ENCODE data around the gene HMGCS1.

HMGCS1 gene

DNA sequence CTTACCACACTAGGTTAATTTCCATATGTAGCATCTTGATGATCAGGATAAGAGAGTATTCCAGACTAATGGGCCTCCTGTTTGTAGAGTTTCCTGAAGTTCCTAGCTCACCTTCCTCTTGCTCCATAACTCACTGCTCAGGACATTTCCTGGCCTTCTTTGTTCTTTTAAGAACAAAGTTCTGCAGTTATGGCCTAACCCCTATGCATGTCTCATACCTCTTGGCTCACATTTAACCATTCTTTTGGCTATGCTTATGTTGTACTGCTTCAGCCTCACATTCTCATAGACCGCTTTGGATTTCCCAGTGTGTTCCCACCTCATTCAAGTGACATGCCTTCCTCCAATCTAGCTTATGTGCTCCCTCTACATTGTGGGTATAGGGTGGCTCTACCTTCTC lies 40.5 kb upstream of the HMGCS1 start:
- TF ChIP-seq, protein P1, sequence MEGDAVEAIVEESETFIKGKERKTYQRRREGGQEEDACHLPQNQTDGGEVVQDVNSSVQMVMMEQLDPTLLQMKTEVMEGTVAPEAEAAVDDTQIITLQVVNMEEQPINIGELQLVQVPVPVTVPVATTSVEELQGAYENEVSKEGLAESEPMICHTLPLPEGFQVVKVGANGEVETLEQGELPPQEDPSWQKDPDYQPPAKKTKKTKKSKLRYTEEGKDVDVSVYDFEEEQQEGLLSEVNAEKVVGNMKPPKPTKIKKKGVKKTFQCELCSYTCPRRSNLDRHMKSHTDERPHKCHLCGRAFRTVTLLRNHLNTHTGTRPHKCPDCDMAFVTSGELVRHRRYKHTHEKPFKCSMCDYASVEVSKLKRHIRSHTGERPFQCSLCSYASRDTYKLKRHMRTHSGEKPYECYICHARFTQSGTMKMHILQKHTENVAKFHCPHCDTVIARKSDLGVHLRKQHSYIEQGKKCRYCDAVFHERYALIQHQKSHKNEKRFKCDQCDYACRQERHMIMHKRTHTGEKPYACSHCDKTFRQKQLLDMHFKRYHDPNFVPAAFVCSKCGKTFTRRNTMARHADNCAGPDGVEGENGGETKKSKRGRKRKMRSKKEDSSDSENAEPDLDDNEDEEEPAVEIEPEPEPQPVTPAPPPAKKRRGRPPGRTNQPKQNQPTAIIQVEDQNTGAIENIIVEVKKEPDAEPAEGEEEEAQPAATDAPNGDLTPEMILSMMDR (IDR thresholded peaks at IDR 0.05; ENCODE audit: low read depth, low read length, missing control alignments), result no peak
- H3K4me3 ChIP-seq (replicated peaks; ENCODE audit: low read depth, low read length), result no peak overlapping the region
- no peak for DNase-seq (ENCODE audit: extremely low read depth, low read depth)

DNA sequence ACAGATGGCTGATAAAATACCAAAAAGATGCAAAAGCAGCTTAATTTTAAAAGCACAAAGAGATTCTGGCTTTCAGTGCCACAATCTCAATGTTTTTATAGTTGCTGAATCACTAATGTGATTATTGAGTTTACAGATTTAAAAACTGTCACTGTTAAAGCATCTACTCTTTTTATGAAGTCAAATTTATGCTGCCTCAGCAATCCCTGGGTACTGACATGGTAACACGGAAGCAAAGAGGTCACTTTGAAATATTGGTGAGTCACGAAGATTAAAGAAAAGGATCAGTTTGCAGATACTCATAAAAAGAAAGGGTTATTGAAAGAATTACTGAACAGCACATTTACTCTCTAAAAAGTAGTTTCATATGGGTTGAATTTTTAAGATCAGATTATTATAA lies 39.7 kb upstream of the HMGCS1 start:
- no peak overlapping the region for H3K4me3 ChIP-seq (replicated peaks; ENCODE audit: low read depth, low read length)
- DNase-seq (ENCODE audit: extremely low read depth, low read depth), result no peak
- TF ChIP-seq, protein P1 (IDR thresholded peaks at IDR 0.05; ENCODE audit: low read depth, low read length, missing control alignments), result no peak

DNA sequence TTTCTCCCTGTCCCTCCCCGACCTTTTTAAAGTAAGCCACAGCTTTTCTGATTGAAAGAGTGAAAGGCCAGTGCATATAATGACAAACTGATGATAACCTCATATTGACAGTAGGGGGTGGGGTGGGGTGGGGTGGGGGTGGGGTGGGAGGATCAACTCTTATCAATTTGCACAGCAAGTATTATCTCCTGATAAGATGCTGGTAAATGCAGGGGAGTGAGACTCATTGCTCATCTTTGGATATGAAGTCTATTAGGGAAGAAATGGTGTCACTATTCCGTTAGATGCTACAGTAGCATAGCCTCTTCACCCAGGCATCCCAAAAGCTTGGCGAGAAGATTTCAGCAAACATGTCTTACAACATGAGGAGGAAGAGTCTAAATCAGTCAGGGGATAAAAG lies 38.9 kb upstream of the HMGCS1 start:
- H3K4me3 ChIP-seq (replicated peaks; ENCODE audit: low read depth, low read length), result no peak overlapping the region
- TF ChIP-seq, protein P1 (IDR thresholded peaks at IDR 0.05; ENCODE audit: low read depth, low read length, missing control alignments), result no peak
- no peak for DNase-seq (ENCODE audit: extremely low read depth, low read depth)

DNA sequence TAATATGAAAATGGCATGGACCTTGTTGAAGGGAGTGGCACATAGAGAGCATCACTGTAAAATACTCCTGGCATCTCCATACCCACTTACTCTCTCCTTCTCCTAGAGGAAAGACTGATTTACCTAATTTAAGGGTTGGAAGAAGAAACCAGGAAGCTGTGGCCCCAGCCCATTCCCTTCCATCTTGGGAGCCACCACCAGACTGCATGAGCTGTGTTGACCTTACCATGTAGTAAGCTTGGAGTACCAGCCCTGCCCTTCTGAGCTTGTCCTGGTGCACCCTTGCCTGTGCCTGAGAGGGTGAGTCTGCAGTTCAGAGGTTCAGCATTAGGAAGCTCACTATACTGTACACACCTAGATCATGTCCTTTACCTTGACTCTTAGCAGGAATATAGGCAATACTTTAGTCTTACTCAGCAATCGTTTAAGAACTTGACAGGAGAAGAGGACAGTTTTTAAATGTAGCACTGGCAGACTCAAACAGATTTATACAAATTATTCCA lies 35.7 kb upstream of the HMGCS1 start:
- no peak for DNase-seq (ENCODE audit: extremely low read depth, low read depth)
- H3K4me3 ChIP-seq (replicated peaks; ENCODE audit: low read depth, low read length), result no peak overlapping the region
- TF ChIP-seq, protein P1 (IDR thresholded peaks at IDR 0.05; ENCODE audit: low read depth, low read length, missing control alignments), result no peak

DNA sequence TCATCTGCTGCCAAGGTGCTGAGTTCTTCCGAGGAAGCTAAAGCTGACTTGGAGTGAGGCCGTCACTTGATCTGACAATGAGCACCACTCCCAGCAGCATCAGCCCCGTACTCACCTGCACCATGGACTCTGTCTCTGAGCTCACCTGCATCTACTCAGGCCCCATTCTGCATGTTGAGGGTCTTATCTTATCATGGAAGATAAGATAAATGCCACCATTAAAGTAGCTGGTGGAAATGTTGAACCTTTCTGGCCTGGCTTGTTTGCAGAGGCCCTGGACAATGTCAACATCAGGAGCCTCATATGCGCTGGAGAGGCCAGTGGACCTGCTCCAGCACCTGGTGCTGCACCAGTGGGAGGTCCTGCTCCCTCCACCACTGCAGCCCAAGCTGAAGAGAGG lies 35.0 kb upstream of the HMGCS1 start:
- TF ChIP-seq, protein P1 (IDR thresholded peaks at IDR 0.05; ENCODE audit: low read depth, low read length, missing control alignments), result no peak
- DNase-seq (ENCODE audit: extremely low read depth, low read depth), result no peak

DNA sequence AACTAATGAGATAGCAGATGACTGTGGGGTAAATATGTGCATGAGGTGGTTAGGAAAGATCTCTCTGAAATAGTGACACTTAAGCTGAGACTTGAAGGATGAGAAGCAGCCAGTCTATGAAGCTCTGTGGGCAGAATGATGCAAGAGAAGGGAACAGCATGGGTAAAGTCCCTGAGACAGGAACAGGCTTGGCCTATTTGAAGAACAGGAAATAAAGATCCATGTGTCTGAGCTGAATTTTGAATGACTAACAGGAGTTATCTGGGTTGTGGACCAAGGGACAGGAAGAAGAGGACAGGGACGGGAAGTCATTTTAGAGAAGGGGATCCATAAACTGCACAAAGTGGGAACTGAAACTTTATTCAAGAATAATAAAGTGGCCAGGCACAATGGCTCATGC lies 25.6 kb upstream of the HMGCS1 start:
- no peak for DNase-seq (ENCODE audit: extremely low read depth, low read depth)
- TF ChIP-seq, protein P1 (IDR thresholded peaks at IDR 0.05; ENCODE audit: low read depth, low read length, missing control alignments), result no peak
- H3K4me3 ChIP-seq (replicated peaks; ENCODE audit: low read depth, low read length), result no peak overlapping the region

More for the DNA sequence above, 35.0 kb upstream of the HMGCS1 start:
- H3K4me3 ChIP-seq (replicated peaks; ENCODE audit: low read depth, low read length), result no peak overlapping the region

DNA sequence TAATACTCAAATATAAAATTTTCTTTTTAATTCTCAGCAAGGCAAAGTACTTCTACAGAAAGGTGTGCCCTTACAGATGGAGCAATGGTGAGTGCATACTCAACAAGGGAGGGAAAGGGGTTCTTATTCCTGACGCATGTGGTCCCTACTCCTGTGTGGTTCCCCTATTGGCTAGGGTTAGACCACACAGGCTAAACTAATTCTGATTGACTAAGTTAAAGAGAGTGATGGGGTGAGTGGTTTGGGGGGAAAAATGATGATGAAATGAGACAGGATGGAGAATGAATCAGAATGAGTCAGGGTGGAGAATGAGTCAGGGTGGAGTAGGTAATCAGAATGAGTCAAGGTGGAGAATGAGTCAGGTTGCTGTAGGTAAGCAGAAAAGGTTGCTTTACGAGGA lies 22.9 kb upstream of the HMGCS1 start:
- TF ChIP-seq, protein P1 (IDR thresholded peaks at IDR 0.05; ENCODE audit: low read depth, low read length, missing control alignments), result no peak
- no peak for DNase-seq (ENCODE audit: extremely low read depth, low read depth)
- H3K4me3 ChIP-seq (replicated peaks; ENCODE audit: low read depth, low read length), result no peak overlapping the region

Data from HFF-Myc (cell line).